HepG2 (cell line): Measurements from ENCODE around the gene ANGPTL5. TPM values are rescaled to one million over a fixed set of nuclear protein-coding genes. Genes with fewer than 3 reads are reported as not detected.
A peak's percentile ranks its signal among the peaks of the same experiment; 100 is the strongest.

ENCODE experiments used
- ATAC-seq: fragments of 200-7000 bp; cut with Tn5 transposase; 3 replicates; pipeline ENCODE4 v1.9.1; 2020; ENCODE audit warnings: mild to moderate bottlenecking, moderate library complexity
- BruUV-seq: library from RNA; stranded (reverse); fragments of 400-500 nt; replicated peaks from 2 replicates; lab custom pipeline; 2021; lab: Mats Ljungman, UMichigan
- CTCF ChIA-PET: fragments of 300-600 bp; formaldehyde crosslinking; extraction: SDS; loops from one replicate; lab custom pipeline; 2021; ENCODE audit warnings: low total read pairs, inconsistent platforms, low intra/inter-chr PET ratio; lab: Yijun Ruan, JAX
- POLR2A ChIA-PET: fragments of 350-600 bp; sonication (Branson Sonifier 250); formaldehyde crosslinking; loops from one replicate; lab custom pipeline; 2020; ENCODE audit warnings: antibody characterized with exemption, inconsistent platforms; lab: Yijun Ruan, JAX
- DNase-seq: peaks from one replicate; pipeline ENCODE4 v3.0.0-alpha.2; 2015; ENCODE audit warnings: low spot score
- FAIRE-seq: peaks from 3 replicates; lab custom pipeline; 2011; peaks lifted over from hg19 to GRCh38; lab: Jason Lieb, UNC
- H2AFZ ChIP-seq: one replicate; pipeline ENCODE4 v1.6.1; 2011; ENCODE audit warnings: low read length, inconsistent platforms
- H3K27ac ChIP-seq: fragments of 300-600 bp; 3 replicates; pipeline ENCODE4 v1.8.0; 2011; ENCODE audit warnings: mixed run types, mild to moderate bottlenecking, mixed read lengths, low read length, inconsistent platforms; ENCODE audit not compliant: insufficient read depth; ENCODE audit errors: extremely low read length
- H3K27me3 ChIP-seq, 2 experiments: fragments of 200-600 bp in 1 of 2; 2 replicates in 1 of 2; 3 replicates in 1 of 2; pipeline versions ENCODE4 v1.6.0 to v1.8.0; 2011; ENCODE audit warnings: low read length in 2 of 2, mild to moderate bottlenecking in 2 of 2, moderate library complexity in 2 of 2, inconsistent platforms in 1 of 2; ENCODE audit not compliant: insufficient read depth in 2 of 2, control insufficient read depth in 1 of 2
- H3K36me3 ChIP-seq, 2 experiments: fragments of 200-600 bp in 1 of 2; replicated peaks in 1 of 2; 2 replicates in 1 of 2; 3 replicates in 1 of 2; pipeline versions ENCODE4 v1.5.1 to v1.8.0; 2011; ENCODE audit warnings: low read length in 2 of 2, inconsistent platforms in 1 of 2; ENCODE audit not compliant: insufficient read depth in 2 of 2, control insufficient read depth in 1 of 2
- H3K4me1 ChIP-seq: 2 replicates; pipeline ENCODE4 v1.5.1; 2012; ENCODE audit warnings: low read length, inconsistent platforms; ENCODE audit not compliant: insufficient read depth
- H3K4me2 ChIP-seq: 2 replicates; pipeline ENCODE4 v1.6.0; 2011; ENCODE audit warnings: low read depth, low read length, inconsistent platforms
- H3K4me3 ChIP-seq, 3 experiments: fragments of 200-600 bp in 1 of 3; sonication (generic), shearing (Covaris generic) in 1 of 3; replicated peaks in 1 of 3; 2 replicates each; pipeline ENCODE4 v1.5.1; 2011 to 2016; ENCODE audit warnings: low read length in 3 of 3, inconsistent platforms in 2 of 3, low read depth in 2 of 3, mild to moderate bottlenecking in 2 of 3, control low read depth in 1 of 3, mixed read lengths in 1 of 3; ENCODE audit not compliant: insufficient read depth in 1 of 3
- H3K79me2 ChIP-seq: one replicate; pipeline ENCODE4 v1.6.1; 2011; ENCODE audit warnings: low read length, inconsistent platforms; ENCODE audit not compliant: insufficient read depth
- H3K9ac ChIP-seq: 2 replicates; pipeline ENCODE4 v1.6.0; 2011; ENCODE audit warnings: mild to moderate bottlenecking, low read depth, low read length, inconsistent platforms; ENCODE audit not compliant: insufficient read depth
- H3K9me3 ChIP-seq: 2 replicates; pipeline ENCODE4 v1.5.1; 2012; ENCODE audit warnings: mild to moderate bottlenecking, low read length
- H4K20me1 ChIP-seq: 2 replicates; pipeline ENCODE4 v1.6.0; 2011; ENCODE audit warnings: inconsistent platforms, mild to moderate bottlenecking, low read length, moderate library complexity; ENCODE audit not compliant: insufficient read depth
- FOSL2 ChIP-seq: sonication (generic); formaldehyde crosslinking; IDR thresholded peaks from 2 replicates; pipeline ENCODE4 v1.4.0; 2020; ENCODE audit warnings: missing genetic modification reagents
- KLF11 ChIP-seq: IDR thresholded peaks from 2 replicates; pipeline ENCODE4 v1.6.1; 2016; ENCODE audit warnings: missing compliant biosample characterization
- MLX ChIP-seq: IDR thresholded peaks from 2 replicates; pipeline ENCODE4 v1.6.1; 2016
- ZHX1 ChIP-seq: sonication (generic); formaldehyde crosslinking; IDR thresholded peaks from 2 replicates; pipeline ENCODE4 v1.8.1; 2022; ENCODE audit warnings: low read depth, mild to moderate bottlenecking, missing genetic modification reagents
- ZNF10 ChIP-seq: sonication (generic); formaldehyde crosslinking; IDR thresholded peaks from 2 replicates; pipeline ENCODE4 v1.4.0; 2020; ENCODE audit warnings: mild to moderate bottlenecking, low read depth, missing genetic modification reagents, borderline replicate concordance
- WGBS: methylation state at CpG from one replicate; pipeline ENCODE4 v1.1.6; 2017; ENCODE audit warnings: low lambda C conversion rate; 5-methylcytosine and 5-hydroxymethylcytosine counted together
- in situ Hi-C: cut with HindIII; loops from 2 replicates; pipeline ENCODE4 v1.10.0; 2017; ENCODE audit warnings: low pct_unique_long_range_greater_than_20kb; ENCODE audit not compliant: extremely low pct_ligation_motif_present
- intact Hi-C: fragments of 100-400 bp; cut with micrococcal nuclease; formaldehyde crosslinking; loops from one replicate; pipeline ENCODE4 v1.10.0; 2022; ENCODE audit not compliant: unreplicated experiment
- polyA plus RNA-seq, 8 experiments: library from polyadenylated mRNA; depleted of rRNA in 3 of 8; stranded (reverse) in 7 of 8; unstranded in 1 of 8; fragments of >200 nt; fragmentation: Illumina TruSeq in 4 of 8; extraction: Trizol in 4 of 8; gene quantifications; 2 replicates each; pipeline versions ENCODE4 v1.2.1 to v1.2.3, GENCODE V29; 2011 to 2016; ENCODE audit warnings: low read depth in 4 of 8, missing spikeins in 1 of 8, mixed read lengths in 1 of 8; ENCODE audit not compliant: insufficient read depth in 1 of 8
- total RNA-seq, 5 experiments: library from RNA; depleted of rRNA; stranded (reverse); fragments of >200 nt; fragmentation: Illumina TruSeq; extraction: Trizol; gene quantifications; 2 replicates each; pipeline ENCODE4 v1.2.3, GENCODE V29; 2016; ENCODE audit warnings: low read depth in 1 of 5

Gene ANGPTL5
- total and polyA plus RNA-seq, 2 of the 13 experiments (the other 11 are each of a cell fraction or from before 2014, with no cell fraction given), result not detected

- CTCF ChIA-PET, result no interaction called here
- Histone ChIP-seq H3K4me1 (peaks cover 13% of the 10 kb centered on the region), H3K9me3 (no peaks in the 10 kb centered on the region), H2AFZ (no peak overlapping the region), H3K79me2 (no peaks in the 10 kb centered on the region), H3K27me3 (no peaks in the 10 kb centered on the region), H3K4me2 (no peak overlapping the region), H4K20me1 (no peaks in the 10 kb centered on the region), H3K27ac (no peak overlapping the region), H3K9ac (no peak overlapping the region), H3K36me3 (no peaks in the 10 kb centered on the region), H3K4me3 (no peak overlapping the region)
- intact Hi-C loops, result no loop called here
- in situ Hi-C loops, result no loop called here
- TF ChIP-seq ZNF10 (CRISPR knock-in tag) (no peak), KLF11 (CRISPR knock-in tag) (no peak), MLX (CRISPR knock-in tag) (no peak)
- no peak for DNase-seq
- no TSS peak for BruUV-seq
- no peak for FAIRE-seq
- 98% methylated on average over 6 of the region's 6 CpGs for WGBS
- POLR2A ChIA-PET, result no interaction called here
- ATAC-seq, result no peak
Measured at GRCh38 chr11:101872171-101872882, 44.0 kb downstream of the ANGPTL5 start.

DNA sequence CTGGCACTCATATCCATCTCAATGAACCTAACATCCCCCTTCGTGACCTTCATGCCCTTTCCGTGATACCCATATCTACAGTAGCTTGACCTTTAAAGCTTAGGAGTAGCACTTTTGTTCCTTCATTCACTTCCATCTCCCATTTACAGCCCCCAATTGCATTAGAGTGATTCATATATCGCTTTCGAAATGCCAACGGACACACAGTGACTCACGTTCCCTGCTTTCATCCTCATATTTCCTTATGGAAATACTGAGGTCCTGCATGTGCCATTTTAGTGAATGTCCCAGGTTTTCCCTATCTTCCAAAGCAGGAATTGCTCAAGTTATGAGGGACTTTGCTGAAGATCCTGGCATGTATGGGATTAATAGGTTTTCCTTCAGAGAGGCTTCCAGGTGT, 45.8 kb downstream of the ANGPTL5 start:
- no peak overlapping the region for H3K27ac ChIP-seq
- WGBS, result 95% methylated on average over 6 of the region's 6 CpGs
- FAIRE-seq (no peak), DNase-seq (no peak), ATAC-seq (no peak)
- ChIA-PET CTCF (no interaction called here), POLR2A (no interaction called here)
- H3K4me2 ChIP-seq, result no peak overlapping the region
- no TSS peak for BruUV-seq
- H3K27me3 ChIP-seq, result no peaks in the 10 kb centered on the region
- no peak overlapping the region for H3K9ac ChIP-seq
- no peaks in the 10 kb centered on the region for H3K36me3 ChIP-seq
- H3K79me2 ChIP-seq, result no peaks in the 10 kb centered on the region
- H3K4me3 ChIP-seq, result no peak overlapping the region
- H2AFZ ChIP-seq, result no peak overlapping the region
- H4K20me1 ChIP-seq, result no peaks in the 10 kb centered on the region
- no peak for TF ChIP-seq ZHX1 (CRISPR knock-in tag)
- TF ChIP-seq FOSL2 (CRISPR knock-in tag), result peak; percentile 39; the same call in 1 of the 2 replicates
- H3K4me1 ChIP-seq, result peaks cover 28% of the 10 kb centered on the region
- no peaks in the 10 kb centered on the region for H3K9me3 ChIP-seq
- intact Hi-C loops (no loop called here), in situ Hi-C loops (no loop called here)
